ENCODE results near the gene NAA35.

GRCh38 chr9:86064220-86064619 lies 123.3 kb downstream of the NAA35 start:
- no peak for TF ChIP-seq RAD21 (IDR thresholded peaks at IDR 0.05; ENCODE audit: low read length)
- no peak for TF ChIP-seq CTCF (IDR thresholded peaks at IDR 0.05)
- no peak for TF ChIP-seq SMC3 (IDR thresholded peaks at IDR 0.05; ENCODE audit: low read depth, low read length)
- no peak for TF ChIP-seq SIN3A (IDR thresholded peaks at IDR 0.05; ENCODE audit: borderline replicate concordance, low read depth, low read length)
- TF ChIP-seq JUND (IDR thresholded peaks at IDR 0.05): no peak
- no peak for TF ChIP-seq TAF1 (IDR thresholded peaks at IDR 0.05; ENCODE audit: borderline replicate concordance, low read depth, low read length)

All from SK-N-SH (cell line).